Measurements from ENCODE around the gene USP32. TPM values are rescaled to one million over a fixed set of nuclear protein-coding genes. Genes with fewer than 3 reads are reported as not detected.

The USP32 gene
- total and polyA plus RNA-seq, 2 of the 8 experiments (the other 6 are each of a cell fraction or from before 2014, with no cell fraction given) = 29.6 to 112 TPM

DNA sequence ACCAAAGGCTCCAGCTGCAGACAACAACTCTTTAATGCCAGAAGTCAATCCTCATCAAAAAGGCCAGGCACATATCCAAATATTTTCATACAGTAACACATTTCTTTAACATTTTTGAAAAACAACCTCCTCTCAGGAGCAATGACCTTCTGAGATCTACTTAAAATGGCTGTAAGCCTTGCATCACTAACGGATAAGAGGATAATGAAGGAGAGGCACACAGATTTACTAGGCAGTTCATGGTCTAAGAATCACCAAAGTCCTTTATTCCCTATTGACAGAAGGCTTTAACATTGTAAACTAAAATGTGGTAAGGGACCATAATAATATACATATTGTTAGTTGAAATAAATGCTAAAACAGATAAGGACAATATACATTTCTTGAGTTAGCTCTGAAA is 114.7 kb downstream of the USP32 start:
- CTCF ChIA-PET (ENCODE audit: partially characterized antibody) = interaction anchor here (0.6 kb wide), 2 partner anchors 21 to 440 kb away, joined by 3 to 7 read pairs; no protein-coding TSS in a partner anchor
- no peak for TF ChIP-seq CBX5 (IDR thresholded peaks at IDR 0.05; ENCODE audit: low read depth, low read length)
- TF ChIP-seq MAFK (IDR thresholded peaks at IDR 0.05; ENCODE audit: low read depth, low read length) = no peak
- TF ChIP-seq EGR1 (IDR thresholded peaks at IDR 0.05; ENCODE audit: borderline replicate concordance, low read depth, low read length) = no peak
- TF ChIP-seq, protein P1, sequence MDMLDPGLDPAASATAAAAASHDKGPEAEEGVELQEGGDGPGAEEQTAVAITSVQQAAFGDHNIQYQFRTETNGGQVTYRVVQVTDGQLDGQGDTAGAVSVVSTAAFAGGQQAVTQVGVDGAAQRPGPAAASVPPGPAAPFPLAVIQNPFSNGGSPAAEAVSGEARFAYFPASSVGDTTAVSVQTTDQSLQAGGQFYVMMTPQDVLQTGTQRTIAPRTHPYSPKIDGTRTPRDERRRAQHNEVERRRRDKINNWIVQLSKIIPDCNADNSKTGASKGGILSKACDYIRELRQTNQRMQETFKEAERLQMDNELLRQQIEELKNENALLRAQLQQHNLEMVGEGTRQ (IDR thresholded peaks at IDR 0.05; ENCODE audit: low read length) = no peak
- no peak for TF ChIP-seq ASH2L (IDR thresholded peaks at IDR 0.05; ENCODE audit: low read length)
- TF ChIP-seq SAP30 (IDR thresholded peaks at IDR 0.05; ENCODE audit: insufficient read depth, insufficient replicate concordance, low read length) = no peak
- TF ChIP-seq FOSL1 (IDR thresholded peaks at IDR 0.05; ENCODE audit: insufficient read depth, low read depth, low read length) = no peak
- no peak for TF ChIP-seq ATF2 (IDR thresholded peaks at IDR 0.05; ENCODE audit: low read length)
- no peak for TF ChIP-seq HDAC6 (IDR thresholded peaks at IDR 0.05; ENCODE audit: low read depth, low read length)
- no peak for TF ChIP-seq GTF2F1 (IDR thresholded peaks at IDR 0.05; ENCODE audit: borderline replicate concordance, low read depth, low read length)
- no peak for TF ChIP-seq RNF2 (IDR thresholded peaks at IDR 0.05; ENCODE audit: borderline replicate concordance, low read depth, low read length, missing control alignments, poor library complexity, severe bottlenecking)

More for the DNA sequence above, 114.7 kb downstream of the USP32 start:
- Histone ChIP-seq H3K79me1 (ENCODE audit: low read depth, low read length) (0 out of 2 replicates have a peak, but pooled peaks cover 3% of the 10 kb centered on the region), H2BK120ac (replicated peaks; ENCODE audit: low read depth, low read length) (no peak overlapping the region), H4K20me1 (replicated peaks in 1 of 2; ENCODE audit: control insufficient read depth in 1 of 2, insufficient read depth in 2 of 2, low read length in 2 of 2) (no peaks in the 10 kb centered on the region), H2BK5ac (ENCODE audit: low read depth, low read length) (no peak overlapping the region), H3K27me3 (replicated peaks in 1 of 4; ENCODE audit: control insufficient read depth in 3 of 4, extremely low read depth in 1 of 4, insufficient read depth in 3 of 4, low read length in 3 of 4) (no peaks in the 10 kb centered on the region), H3K9ac (replicated peaks in 1 of 4; ENCODE audit: extremely low read depth in 1 of 4, low read depth in 3 of 4, low read length in 3 of 4) (no peak overlapping the region), H2BK20ac (ENCODE audit: low read length) (no peak overlapping the region), H3K4ac (replicated peaks; ENCODE audit: insufficient read length, low read depth, low read length) (no peak overlapping the region), H2AFZ (ENCODE audit: low read length) (no peak overlapping the region), H3K4me1 (replicated peaks in 1 of 4; ENCODE audit: control insufficient read depth in 3 of 4, insufficient read depth in 4 of 4, low read length in 3 of 4) (no peaks in the 10 kb centered on the region), H3K79me2 (ENCODE audit: control insufficient read depth in 1 of 2, insufficient read depth in 2 of 2, low read length in 2 of 2) (peaks cover 0 to 8% of the 10 kb centered on the region in 2 experiments; a peak in 1 of 4 replicates), H3K56ac (replicated peaks; ENCODE audit: insufficient read length, low read depth, low read length) (no peak overlapping the region), H3K23ac (ENCODE audit: insufficient read length) (no peak overlapping the region), H3K23me2 (ENCODE audit: low read depth, low read length) (no peaks in the 10 kb centered on the region), H3K9me3 (ENCODE audit: insufficient read depth in 2 of 2, low read depth in 1 of 2, low read length in 1 of 2) (no peaks in the 10 kb centered on the region), H2BK15ac (ENCODE audit: low read length) (no peak overlapping the region), H3K36me3 (ENCODE audit: control insufficient read depth in 2 of 4, insufficient read depth in 4 of 4, low read length in 3 of 4) (no peaks in the 10 kb centered on the region; a peak in 1 of 8 replicates), H3K14ac (ENCODE audit: insufficient read length) (no peak overlapping the region), H4K8ac (ENCODE audit: extremely low read depth, insufficient read depth, low read length) (no peak overlapping the region), H2AK5ac (ENCODE audit: low read depth, low read length) (no peak overlapping the region), H3K4me2 (ENCODE audit: insufficient read depth in 1 of 2, low read depth in 2 of 2, low read length in 2 of 2) (no peak overlapping the region), H4K5ac (ENCODE audit: insufficient read length, low read depth, low read length) (no peak overlapping the region), H2BK12ac (ENCODE audit: low read depth, low read length) (no peak overlapping the region), H4K91ac (replicated peaks; ENCODE audit: insufficient read length, low read length) (no peak overlapping the region), H3K27ac (ENCODE audit: low read depth, low read length) (no peak overlapping the region), H3K18ac (ENCODE audit: extremely low read depth, low read length) (no peak overlapping the region), H3K4me3 (ENCODE audit: extremely low read depth in 1 of 4, insufficient read depth in 2 of 4, low read depth in 3 of 4, low read length in 4 of 4) (no peak overlapping the region)
- no peak for FAIRE-seq
- POLR2A ChIA-PET (ENCODE audit: partially characterized antibody) = no interaction called here
- WGBS, 2 experiments (ENCODE audit: extremely low coverage in 1 of 2, insufficient coverage in 1 of 2, insufficient read length in 1 of 2, insufficient replicate concordance in 2 of 2, low coverage in 1 of 2, low lambda C conversion rate in 2 of 2, missing lambda C conversion rate in 1 of 2) = 94% methylated on average over 1 of the region's 1 CpG; no CpG with 5 or more reads in 1 of the 2 experiments
- DNase-seq (ENCODE audit: low read depth in 1 of 2, low spot score in 2 of 2) = no peak
